ENCODE measurements around the gene SH2D3C.

The SH2D3C gene

GRCh38 chr9:127778280-127779135 is at the start of gene SH2D3C:
Gene SH2D3C (minus strand): TSS chr9:127778666. CDS start chr9:127778627, 39 bp downstream.
- DNase-seq (ENCODE audit: low read depth in 2 of 2): no peak

DNA sequence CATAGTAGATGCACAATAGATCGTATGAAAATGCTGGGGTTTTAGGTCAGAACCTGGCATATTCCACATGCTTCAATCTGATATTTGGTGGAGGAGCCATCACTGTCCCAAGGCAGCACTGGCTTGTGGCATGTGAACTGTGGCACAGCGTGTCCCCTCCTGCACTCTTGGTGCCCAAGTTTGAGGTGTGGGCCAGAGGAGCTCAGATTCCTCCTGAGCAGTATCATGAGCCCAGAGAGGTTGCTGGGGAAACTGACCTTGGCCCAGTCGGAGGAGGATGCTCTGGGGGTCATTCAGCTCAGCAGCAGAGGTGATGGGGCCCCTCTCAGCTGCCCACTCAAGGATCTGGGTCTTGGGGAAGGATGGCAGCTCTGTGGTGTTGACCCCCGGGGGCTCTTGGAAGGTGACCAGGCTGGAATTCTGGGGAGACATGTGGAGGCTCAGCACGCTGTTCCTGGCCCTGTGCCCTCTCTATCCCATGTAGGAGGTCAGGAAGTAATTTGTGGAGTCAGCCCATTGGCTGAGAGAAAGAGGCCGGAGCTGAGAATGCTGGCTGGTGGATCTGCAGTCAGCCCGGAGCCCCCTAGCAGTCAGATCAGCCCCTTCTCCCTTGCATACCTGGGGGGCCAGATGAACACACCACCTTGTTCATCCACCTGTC is 47.9 kb upstream of the SH2D3C start:
- DNase-seq (ENCODE audit: low read depth in 2 of 2): no peak

GRCh38 chr9:127825319-127826051 is 47.0 kb upstream of the SH2D3C start:
- DNase-seq (ENCODE audit: low read depth in 2 of 2): no peak

DNA sequence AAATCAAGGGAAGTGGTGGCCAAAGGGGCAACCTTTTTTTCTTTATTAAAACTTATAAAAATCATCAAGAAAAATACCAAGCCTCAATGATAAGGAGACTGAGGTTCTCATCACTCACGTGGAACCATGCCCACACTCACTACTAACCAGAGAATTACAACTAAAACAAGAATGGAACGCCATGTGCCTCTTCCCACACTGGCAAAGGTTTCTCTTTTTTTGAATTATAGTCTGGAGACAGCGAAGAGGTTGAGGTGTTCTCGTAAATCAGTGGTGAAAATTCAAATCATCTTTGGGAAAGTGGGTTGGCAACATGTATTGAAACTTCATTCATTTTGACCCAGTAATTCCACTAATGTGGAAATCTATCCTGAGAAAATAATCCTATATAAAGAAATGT is 43.6 kb upstream of the SH2D3C start:
- DNase-seq (ENCODE audit: low read depth in 2 of 2): no peak

DNA sequence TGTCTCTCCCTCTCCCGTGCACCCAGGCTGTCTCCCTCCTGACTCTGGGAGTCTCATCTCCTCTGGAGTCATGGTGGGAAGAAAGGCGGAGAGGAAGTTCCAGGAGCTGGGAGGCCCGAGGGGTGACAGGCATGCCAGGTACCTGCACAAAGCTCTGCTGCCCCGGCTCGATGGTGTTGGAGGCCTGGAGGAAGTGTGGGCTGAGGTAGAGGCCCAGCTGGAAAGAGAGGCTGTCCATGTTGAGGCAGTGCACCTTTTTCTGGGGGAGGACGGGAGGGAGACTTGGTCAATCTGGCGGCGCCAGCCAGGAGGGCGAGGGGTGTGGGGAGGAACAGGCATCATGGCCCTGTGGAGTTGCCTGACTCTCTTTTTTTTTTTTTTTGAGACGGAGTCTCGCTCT is 40.1 kb upstream of the SH2D3C start:
- DNase-seq (ENCODE audit: low read depth in 2 of 2): no peak

DNA sequence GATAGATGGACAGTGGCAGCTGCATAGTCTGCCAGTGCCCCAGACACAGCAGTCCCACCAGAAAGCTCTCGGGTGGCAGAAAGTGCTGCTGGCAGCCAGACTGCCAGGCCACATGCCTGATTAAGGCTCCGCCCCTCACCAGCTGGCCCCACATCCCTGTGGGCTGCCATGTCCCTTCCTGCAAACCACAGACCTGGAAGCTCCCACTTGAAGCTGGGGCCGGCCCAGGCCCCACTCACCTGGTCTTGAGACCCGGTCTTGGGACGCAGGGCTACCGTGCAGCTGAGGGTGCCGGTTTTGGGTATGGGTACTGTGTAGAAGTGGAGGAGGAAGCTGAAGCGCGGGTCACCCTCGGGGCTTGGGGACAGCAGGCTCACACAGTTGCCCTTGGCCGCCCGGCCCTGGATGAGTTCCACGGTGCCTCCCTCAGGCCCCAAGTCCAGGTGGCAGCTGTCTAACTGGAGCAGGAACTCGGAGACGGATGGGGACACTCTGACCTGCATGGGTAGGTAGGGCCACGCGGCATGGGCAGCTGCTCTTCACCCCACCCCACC is 39.5 kb upstream of the SH2D3C start:
- no peak for DNase-seq (ENCODE audit: low read depth in 2 of 2)

DNA sequence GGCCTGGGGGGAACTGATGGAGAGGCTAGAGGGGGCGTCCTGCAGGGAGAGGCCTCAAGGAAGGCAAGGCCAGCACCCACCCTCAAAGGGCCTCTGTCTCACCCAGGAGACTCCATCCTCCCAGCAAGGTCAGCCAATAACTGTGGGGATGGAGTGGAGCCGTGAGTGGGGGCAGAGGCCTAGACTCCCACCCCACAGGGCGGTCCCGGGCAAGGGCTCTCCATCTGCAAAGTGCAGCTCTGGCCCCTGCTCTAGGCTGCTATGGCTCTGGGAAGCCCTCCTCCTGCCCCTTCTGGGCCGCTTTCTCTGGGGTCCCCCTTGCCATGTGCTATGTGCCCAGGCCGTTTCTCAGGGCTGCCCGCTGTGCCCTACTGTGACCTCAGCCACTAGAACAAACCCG is 38.3 kb upstream of the SH2D3C start:
- no peak for DNase-seq (ENCODE audit: low read depth in 2 of 2)

GRCh38 chr9:127816362-127816725 is 37.9 kb upstream of the SH2D3C start:
- no peak for DNase-seq (ENCODE audit: low read depth in 2 of 2)

GRCh38 chr9:127815512-127816361 is 37.3 kb upstream of the SH2D3C start:
- no peak for DNase-seq (ENCODE audit: low read depth in 2 of 2)

GRCh38 chr9:127814619-127815511 is 36.4 kb upstream of the SH2D3C start:
- no peak for DNase-seq (ENCODE audit: low read depth in 2 of 2)

DNA sequence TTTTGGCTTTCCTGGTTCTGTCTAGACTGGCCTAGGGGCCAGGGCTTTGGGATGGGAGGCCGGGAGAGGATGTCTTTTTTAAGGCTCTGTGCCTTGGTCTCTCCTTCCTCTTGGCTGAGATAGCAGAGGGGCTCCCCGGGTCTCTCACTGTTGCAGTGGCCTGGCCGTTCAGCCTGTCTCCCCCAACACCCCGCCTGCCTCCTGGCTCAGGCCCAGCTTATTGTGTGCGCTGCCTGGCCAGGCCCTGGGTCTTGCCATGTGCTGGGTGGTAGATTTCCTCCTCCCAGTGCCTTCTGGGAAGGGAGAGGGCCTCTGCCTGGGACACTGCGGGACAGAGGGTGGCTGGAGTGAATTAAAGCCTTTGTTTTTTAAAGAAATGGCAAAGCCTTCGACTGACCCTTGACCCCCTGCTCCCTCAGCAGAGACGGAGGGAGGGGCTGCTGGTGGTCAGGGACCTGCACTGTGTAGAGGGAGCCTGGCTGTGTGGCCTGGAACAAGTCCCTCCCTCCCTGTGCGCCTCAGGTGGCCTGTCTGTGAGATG is 35.3 kb upstream of the SH2D3C start:
- DNase-seq (ENCODE audit: low read depth in 2 of 2): no peak

DNA sequence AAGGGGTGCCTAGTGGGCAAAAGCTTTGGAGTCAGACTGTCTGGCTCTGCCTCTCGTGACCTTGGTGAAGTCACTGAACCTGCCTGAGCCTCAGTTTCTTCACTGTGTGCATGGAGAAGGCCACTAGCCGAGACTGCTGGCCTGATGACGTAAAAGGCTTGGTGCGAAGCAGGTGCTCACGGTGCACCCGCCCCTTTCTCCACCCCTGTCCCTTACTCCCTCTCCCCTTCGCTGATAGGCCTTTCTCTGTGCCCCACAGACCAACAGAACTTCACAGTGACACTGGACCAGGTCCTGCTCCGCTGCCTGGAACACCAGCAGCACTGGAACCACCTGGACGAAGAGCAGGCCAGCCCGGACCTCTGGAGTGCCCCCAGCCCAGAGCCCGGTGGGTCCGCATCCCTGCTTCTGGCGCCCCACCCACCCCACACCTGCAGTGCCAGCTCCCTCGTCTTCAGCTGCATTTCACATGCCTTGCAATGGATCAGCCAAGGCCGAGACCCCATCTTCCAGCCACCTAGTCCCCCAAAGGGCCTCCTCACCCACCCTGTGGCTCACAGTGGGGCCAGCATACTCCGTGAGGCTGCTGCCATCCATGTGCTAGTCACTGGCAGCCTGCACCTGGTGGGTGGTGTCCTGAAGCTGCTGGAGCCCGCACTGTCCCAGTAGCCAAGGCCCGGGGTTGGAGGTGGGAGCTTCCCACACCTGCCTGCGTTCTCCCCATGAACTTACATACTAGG is 34.6 kb upstream of the SH2D3C start:
- DNase-seq (ENCODE audit: low read depth in 2 of 2): no peak

- no peak for DNase-seq (ENCODE audit: low read depth in 2 of 2)
Observed at GRCh38 chr9:127812011-127812410, 33.5 kb upstream of the SH2D3C start.

- DNase-seq (ENCODE audit: low read depth in 2 of 2): no peak
Observed at GRCh38 chr9:127810378-127811187, 32.1 kb upstream of the SH2D3C start.

DNA sequence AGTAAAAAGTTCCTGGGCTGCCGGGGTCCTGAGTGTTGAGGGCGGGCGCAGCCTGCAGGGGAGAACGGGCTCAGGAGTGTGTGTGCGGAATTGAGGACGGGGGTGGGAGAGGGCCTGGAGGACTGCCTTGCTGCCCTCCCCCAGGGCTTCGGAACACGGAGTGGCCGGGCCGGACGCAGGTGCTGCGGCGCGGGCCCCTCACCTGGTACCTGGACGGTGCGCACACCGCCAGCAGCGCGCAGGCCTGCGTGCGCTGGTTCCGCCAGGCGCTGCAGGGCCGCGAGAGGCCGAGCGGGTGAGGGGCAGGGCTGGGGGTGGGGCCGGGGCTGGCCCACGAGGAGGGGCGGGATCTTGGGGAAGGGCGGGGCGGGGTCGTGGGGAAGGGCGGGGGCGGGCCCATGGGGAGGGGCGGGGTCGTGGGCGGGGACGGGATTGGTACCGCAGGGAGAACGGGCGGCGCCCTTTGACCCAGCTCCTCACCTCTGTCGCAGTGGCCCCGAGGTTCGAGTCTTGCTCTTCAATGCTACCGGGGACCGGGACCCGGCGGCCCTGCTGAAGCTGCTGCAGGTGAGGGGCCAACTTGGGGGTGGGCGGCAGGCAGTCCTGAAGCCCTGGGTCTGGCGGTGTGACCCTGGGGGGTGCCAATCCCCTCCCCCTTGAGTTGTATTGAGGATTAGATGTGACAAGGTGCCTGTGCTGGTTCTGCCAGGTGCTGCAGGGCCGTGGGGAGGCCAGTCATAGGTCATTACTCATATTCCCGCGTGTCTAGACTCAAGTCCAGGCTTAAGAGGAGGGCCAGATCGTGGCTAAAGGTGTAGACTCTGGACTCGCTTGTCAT is 31.3 kb upstream of the SH2D3C start:
- no peak for DNase-seq (ENCODE audit: low read depth in 2 of 2)

DNA sequence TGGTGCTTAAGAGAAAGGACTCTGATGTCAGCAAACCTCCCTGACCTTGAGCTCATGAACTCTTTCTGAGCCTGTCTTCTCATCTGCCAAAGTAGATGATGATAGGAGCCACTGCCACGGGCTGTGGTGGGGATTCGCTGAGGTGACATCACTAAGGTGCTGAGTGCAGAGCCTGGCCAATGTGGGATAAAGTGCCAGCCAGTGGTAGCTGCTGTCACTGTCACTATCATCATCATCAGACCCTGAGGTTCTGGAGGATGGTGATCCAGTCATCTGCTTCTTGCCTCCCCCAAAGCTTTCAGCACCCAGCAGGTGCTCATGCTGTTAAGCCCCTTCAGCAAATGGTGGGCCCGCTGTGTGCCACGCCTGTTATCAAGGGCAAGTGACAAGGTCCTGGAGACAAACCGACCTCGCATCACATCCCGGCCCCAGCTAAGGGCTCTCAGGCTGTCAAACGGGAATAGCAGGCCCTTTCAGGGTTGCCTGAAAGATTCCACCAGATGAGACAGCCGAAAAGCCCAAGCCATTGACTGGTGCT is 30.6 kb upstream of the SH2D3C start:
- DNase-seq (ENCODE audit: low read depth in 2 of 2): no peak

- DNase-seq (ENCODE audit: low read depth in 2 of 2): no peak
Observed at GRCh38 chr9:127808347-127809001, 30.0 kb upstream of the SH2D3C start.

Data from stimulated activated CD8-positive, alpha-beta memory T cell treated with anti-CD3 and anti-CD28 coated beads, Interleukin-2, amount 100 ng/mL, for 48 hours (primary cell).